ENCODE results near the gene SLC22A23.

DNA sequence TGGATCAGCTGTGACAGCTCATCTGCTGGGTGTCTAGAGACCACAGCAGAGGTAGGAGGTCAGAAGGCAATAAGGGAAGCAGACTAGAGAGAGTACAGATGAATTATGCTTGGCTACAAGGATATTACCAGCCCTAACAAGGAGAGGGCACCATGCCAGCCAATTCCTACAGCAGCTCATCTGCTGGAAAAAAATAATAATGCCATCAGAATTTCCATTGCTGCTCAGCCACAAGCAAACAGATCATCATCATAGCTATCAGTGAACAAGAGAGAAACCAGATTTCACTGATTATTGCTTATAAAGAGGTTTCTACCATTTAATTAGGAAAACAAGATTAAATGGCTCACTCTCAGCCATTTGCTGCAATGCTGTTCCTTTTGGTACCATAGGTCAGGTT is 131.6 kb downstream of the SLC22A23 start:
- TF ChIP-seq, protein P1, sequence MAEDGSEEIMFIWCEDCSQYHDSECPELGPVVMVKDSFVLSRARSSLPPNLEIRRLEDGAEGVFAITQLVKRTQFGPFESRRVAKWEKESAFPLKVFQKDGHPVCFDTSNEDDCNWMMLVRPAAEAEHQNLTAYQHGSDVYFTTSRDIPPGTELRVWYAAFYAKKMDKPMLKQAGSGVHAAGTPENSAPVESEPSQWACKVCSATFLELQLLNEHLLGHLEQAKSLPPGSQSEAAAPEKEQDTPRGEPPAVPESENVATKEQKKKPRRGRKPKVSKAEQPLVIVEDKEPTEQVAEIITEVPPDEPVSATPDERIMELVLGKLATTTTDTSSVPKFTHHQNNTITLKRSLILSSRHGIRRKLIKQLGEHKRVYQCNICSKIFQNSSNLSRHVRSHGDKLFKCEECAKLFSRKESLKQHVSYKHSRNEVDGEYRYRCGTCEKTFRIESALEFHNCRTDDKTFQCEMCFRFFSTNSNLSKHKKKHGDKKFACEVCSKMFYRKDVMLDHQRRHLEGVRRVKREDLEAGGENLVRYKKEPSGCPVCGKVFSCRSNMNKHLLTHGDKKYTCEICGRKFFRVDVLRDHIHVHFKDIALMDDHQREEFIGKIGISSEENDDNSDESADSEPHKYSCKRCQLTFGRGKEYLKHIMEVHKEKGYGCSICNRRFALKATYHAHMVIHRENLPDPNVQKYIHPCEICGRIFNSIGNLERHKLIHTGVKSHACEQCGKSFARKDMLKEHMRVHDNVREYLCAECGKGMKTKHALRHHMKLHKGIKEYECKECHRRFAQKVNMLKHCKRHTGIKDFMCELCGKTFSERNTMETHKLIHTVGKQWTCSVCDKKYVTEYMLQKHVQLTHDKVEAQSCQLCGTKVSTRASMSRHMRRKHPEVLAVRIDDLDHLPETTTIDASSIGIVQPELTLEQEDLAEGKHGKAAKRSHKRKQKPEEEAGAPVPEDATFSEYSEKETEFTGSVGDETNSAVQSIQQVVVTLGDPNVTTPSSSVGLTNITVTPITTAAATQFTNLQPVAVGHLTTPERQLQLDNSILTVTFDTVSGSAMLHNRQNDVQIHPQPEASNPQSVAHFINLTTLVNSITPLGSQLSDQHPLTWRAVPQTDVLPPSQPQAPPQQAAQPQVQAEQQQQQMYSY (CRISPR knock-in tag; IDR thresholded peaks at IDR 0.05): no peak
- TF ChIP-seq, protein P2, sequence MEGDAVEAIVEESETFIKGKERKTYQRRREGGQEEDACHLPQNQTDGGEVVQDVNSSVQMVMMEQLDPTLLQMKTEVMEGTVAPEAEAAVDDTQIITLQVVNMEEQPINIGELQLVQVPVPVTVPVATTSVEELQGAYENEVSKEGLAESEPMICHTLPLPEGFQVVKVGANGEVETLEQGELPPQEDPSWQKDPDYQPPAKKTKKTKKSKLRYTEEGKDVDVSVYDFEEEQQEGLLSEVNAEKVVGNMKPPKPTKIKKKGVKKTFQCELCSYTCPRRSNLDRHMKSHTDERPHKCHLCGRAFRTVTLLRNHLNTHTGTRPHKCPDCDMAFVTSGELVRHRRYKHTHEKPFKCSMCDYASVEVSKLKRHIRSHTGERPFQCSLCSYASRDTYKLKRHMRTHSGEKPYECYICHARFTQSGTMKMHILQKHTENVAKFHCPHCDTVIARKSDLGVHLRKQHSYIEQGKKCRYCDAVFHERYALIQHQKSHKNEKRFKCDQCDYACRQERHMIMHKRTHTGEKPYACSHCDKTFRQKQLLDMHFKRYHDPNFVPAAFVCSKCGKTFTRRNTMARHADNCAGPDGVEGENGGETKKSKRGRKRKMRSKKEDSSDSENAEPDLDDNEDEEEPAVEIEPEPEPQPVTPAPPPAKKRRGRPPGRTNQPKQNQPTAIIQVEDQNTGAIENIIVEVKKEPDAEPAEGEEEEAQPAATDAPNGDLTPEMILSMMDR (IDR thresholded peaks at IDR 0.05): no peak
- TF ChIP-seq ELF4 (CRISPR knock-in tag; IDR thresholded peaks at IDR 0.05; ENCODE audit: low read depth) (no peak), JAZF1 (CRISPR knock-in tag; IDR thresholded peaks at IDR 0.05) (no peak), FOXJ3 (CRISPR knock-in tag; IDR thresholded peaks at IDR 0.05; ENCODE audit: borderline replicate concordance) (no peak), KAT7 (CRISPR knock-in tag; IDR thresholded peaks at IDR 0.05; ENCODE audit: borderline replicate concordance) (no peak), TEAD4 (CRISPR knock-in tag; IDR thresholded peaks at IDR 0.05) (no peak)
- TF ChIP-seq, protein P3, sequence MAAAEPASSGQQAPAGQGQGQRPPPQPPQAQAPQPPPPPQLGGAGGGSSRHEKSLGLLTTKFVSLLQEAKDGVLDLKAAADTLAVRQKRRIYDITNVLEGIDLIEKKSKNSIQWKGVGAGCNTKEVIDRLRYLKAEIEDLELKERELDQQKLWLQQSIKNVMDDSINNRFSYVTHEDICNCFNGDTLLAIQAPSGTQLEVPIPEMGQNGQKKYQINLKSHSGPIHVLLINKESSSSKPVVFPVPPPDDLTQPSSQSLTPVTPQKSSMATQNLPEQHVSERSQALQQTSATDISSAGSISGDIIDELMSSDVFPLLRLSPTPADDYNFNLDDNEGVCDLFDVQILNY (CRISPR knock-in tag; IDR thresholded peaks at IDR 0.05): no peak
- TF ChIP-seq, protein P4, sequence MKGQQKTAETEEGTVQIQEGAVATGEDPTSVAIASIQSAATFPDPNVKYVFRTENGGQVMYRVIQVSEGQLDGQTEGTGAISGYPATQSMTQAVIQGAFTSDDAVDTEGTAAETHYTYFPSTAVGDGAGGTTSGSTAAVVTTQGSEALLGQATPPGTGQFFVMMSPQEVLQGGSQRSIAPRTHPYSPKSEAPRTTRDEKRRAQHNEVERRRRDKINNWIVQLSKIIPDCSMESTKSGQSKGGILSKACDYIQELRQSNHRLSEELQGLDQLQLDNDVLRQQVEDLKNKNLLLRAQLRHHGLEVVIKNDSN (CRISPR knock-in tag; IDR thresholded peaks at IDR 0.05): no peak
- TF ChIP-seq, protein P5, sequence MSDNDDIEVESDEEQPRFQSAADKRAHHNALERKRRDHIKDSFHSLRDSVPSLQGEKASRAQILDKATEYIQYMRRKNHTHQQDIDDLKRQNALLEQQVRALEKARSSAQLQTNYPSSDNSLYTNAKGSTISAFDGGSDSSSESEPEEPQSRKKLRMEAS (CRISPR knock-in tag; IDR thresholded peaks at IDR 0.05): no peak
- TF ChIP-seq, protein P6, sequence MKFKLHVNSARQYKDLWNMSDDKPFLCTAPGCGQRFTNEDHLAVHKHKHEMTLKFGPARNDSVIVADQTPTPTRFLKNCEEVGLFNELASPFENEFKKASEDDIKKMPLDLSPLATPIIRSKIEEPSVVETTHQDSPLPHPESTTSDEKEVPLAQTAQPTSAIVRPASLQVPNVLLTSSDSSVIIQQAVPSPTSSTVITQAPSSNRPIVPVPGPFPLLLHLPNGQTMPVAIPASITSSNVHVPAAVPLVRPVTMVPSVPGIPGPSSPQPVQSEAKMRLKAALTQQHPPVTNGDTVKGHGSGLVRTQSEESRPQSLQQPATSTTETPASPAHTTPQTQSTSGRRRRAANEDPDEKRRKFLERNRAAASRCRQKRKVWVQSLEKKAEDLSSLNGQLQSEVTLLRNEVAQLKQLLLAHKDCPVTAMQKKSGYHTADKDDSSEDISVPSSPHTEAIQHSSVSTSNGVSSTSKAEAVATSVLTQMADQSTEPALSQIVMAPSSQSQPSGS (CRISPR knock-in tag; IDR thresholded peaks at IDR 0.05; ENCODE audit: borderline replicate concordance, low read depth): no peak
- TF ChIP-seq, protein P7, sequence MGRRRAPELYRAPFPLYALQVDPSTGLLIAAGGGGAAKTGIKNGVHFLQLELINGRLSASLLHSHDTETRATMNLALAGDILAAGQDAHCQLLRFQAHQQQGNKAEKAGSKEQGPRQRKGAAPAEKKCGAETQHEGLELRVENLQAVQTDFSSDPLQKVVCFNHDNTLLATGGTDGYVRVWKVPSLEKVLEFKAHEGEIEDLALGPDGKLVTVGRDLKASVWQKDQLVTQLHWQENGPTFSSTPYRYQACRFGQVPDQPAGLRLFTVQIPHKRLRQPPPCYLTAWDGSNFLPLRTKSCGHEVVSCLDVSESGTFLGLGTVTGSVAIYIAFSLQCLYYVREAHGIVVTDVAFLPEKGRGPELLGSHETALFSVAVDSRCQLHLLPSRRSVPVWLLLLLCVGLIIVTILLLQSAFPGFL (CRISPR knock-in tag; IDR thresholded peaks at IDR 0.05; ENCODE audit: borderline replicate concordance): no peak
- TF ChIP-seq, protein P8, sequence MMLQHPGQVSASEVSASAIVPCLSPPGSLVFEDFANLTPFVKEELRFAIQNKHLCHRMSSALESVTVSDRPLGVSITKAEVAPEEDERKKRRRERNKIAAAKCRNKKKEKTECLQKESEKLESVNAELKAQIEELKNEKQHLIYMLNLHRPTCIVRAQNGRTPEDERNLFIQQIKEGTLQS (CRISPR knock-in tag; conservative IDR thresholded peaks at IDR 0.05): no peak
- TF ChIP-seq, protein P9, sequence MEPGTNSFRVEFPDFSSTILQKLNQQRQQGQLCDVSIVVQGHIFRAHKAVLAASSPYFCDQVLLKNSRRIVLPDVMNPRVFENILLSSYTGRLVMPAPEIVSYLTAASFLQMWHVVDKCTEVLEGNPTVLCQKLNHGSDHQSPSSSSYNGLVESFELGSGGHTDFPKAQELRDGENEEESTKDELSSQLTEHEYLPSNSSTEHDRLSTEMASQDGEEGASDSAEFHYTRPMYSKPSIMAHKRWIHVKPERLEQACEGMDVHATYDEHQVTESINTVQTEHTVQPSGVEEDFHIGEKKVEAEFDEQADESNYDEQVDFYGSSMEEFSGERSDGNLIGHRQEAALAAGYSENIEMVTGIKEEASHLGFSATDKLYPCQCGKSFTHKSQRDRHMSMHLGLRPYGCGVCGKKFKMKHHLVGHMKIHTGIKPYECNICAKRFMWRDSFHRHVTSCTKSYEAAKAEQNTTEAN (CRISPR knock-in tag; IDR thresholded peaks at IDR 0.05): no peak
